H1 (cell line): ENCODE results near the gene GNB5. TPM values are rescaled to one million over a fixed set of nuclear protein-coding genes. Genes with fewer than 3 reads are reported as not detected.

Experiments
- CTCF ChIA-PET: fragments of 300-600 bp; sonication (Branson Sonifier 250); formaldehyde crosslinking; loops from one replicate; lab custom pipeline; 2021; ENCODE audit not compliant: partially characterized antibody; lab: Charles Lee
- POLR2A ChIA-PET: fragments of 300-600 bp; sonication (Branson Sonifier 250); formaldehyde crosslinking; loops from one replicate; lab custom pipeline; 2021; ENCODE audit warnings: inconsistent platforms; ENCODE audit not compliant: partially characterized antibody; lab: Charles Lee
- DNase-seq, 2 experiments: peaks; one replicate each; pipeline versions ENCODE4 v3.0.0 to v3.0.0-alpha.2; 2010 to 2022; ENCODE audit warnings: low spot score in 2 of 2, low read depth in 1 of 2, mixed read lengths in 1 of 2
- FAIRE-seq: peaks from 2 replicates; lab custom pipeline; 2011; peaks lifted over from hg19 to GRCh38; lab: Jason Lieb, UNC
- H2AFZ ChIP-seq: 2 replicates; pipeline ENCODE4 v1.8.1; 2012; ENCODE audit warnings: low read length, inconsistent platforms
- H2AK5ac ChIP-seq: 2 replicates; pipeline ENCODE4 v1.6.1; 2013; ENCODE audit warnings: low read depth, low read length
- H2BK120ac ChIP-seq: replicated peaks from 2 replicates; pipeline ENCODE3; 2013; ENCODE audit warnings: low read depth, low read length, inconsistent platforms
- H2BK12ac ChIP-seq: 2 replicates; pipeline ENCODE4 v1.6.1; 2013; ENCODE audit warnings: low read depth, low read length
- H2BK15ac ChIP-seq: 2 replicates; pipeline ENCODE4 v1.6.1; 2013; ENCODE audit warnings: low read length
- H2BK20ac ChIP-seq: 2 replicates; pipeline ENCODE4 v1.6.1; 2013; ENCODE audit warnings: low read length
- H2BK5ac ChIP-seq: 2 replicates; pipeline ENCODE4 v1.6.1; 2013; ENCODE audit warnings: low read depth, low read length
- H3K14ac ChIP-seq: 2 replicates; pipeline ENCODE4 v1.6.1; 2013; ENCODE audit warnings: inconsistent platforms; ENCODE audit not compliant: insufficient read length
- H3K18ac ChIP-seq: 2 replicates; pipeline ENCODE4 v1.6.1; 2013; ENCODE audit warnings: low read length; ENCODE audit errors: extremely low read depth
- H3K23ac ChIP-seq: 2 replicates; pipeline ENCODE4 v1.6.1; 2013; ENCODE audit warnings: inconsistent platforms; ENCODE audit not compliant: insufficient read length
- H3K23me2 ChIP-seq: 2 replicates; pipeline ENCODE4 v1.6.1; 2013; ENCODE audit warnings: low read depth, low read length
- H3K27ac ChIP-seq: 2 replicates; pipeline ENCODE4 v1.6.1; 2011; ENCODE audit warnings: low read depth, low read length, inconsistent platforms
- H3K27me3 ChIP-seq, 4 experiments: replicated peaks in 1 of 4; 1 replicate in 1 of 4; 2 replicates in 3 of 4; pipeline versions ENCODE4 v1.6.1 to v1.8.1; 2011 to 2013; ENCODE audit warnings: low read length in 3 of 4, mild to moderate bottlenecking in 3 of 4, inconsistent platforms in 2 of 4, mixed read lengths in 2 of 4, moderate library complexity in 1 of 4; ENCODE audit not compliant: control insufficient read depth in 3 of 4, insufficient read depth in 3 of 4; ENCODE audit errors: extremely low read depth in 1 of 4
- H3K36me3 ChIP-seq, 4 experiments: 2 replicates each; pipeline versions ENCODE4 v1.6.1 to v1.8.1; 2011 to 2013; ENCODE audit warnings: mild to moderate bottlenecking in 4 of 4, low read length in 3 of 4, moderate library complexity in 2 of 4, control low read depth in 1 of 4, inconsistent platforms in 1 of 4; ENCODE audit not compliant: insufficient read depth in 4 of 4, control insufficient read depth in 2 of 4
- H3K4ac ChIP-seq: replicated peaks from 2 replicates; pipeline ENCODE3; 2013; ENCODE audit warnings: low read length, low read depth, mixed read lengths, inconsistent platforms; ENCODE audit not compliant: insufficient read length
- H3K4me1 ChIP-seq, 4 experiments: replicated peaks in 1 of 4; 1 replicate in 1 of 4; 2 replicates in 3 of 4; pipeline versions ENCODE4 v1.6.1 to v1.8.1; 2011 to 2013; ENCODE audit warnings: low read length in 3 of 4, inconsistent platforms in 2 of 4, mixed read lengths in 1 of 4; ENCODE audit not compliant: insufficient read depth in 4 of 4, control insufficient read depth in 3 of 4
- H3K4me2 ChIP-seq, 2 experiments: 2 replicates each; pipeline versions ENCODE4 v1.6.1 to v1.8.1; 2011 to 2013; ENCODE audit warnings: low read depth in 2 of 2, low read length in 2 of 2, control low read depth in 1 of 2, inconsistent platforms in 1 of 2, mild to moderate bottlenecking in 1 of 2; ENCODE audit not compliant: insufficient read depth in 1 of 2
- H3K4me3 ChIP-seq, 4 experiments: fragments of 200-600, 300-600 bp in 1 of 4; sonication (generic), shearing (Covaris generic), sonication (Bioruptor Twin) in 1 of 4; 2 replicates each; pipeline versions ENCODE4 v1.5.1 to v1.8.1; 2011 to 2016; ENCODE audit warnings: low read length in 4 of 4, low read depth in 3 of 4, control low read depth in 2 of 4, inconsistent platforms in 2 of 4, mild to moderate bottlenecking in 2 of 4, mixed read lengths in 1 of 4, moderate library complexity in 1 of 4; ENCODE audit not compliant: insufficient read depth in 2 of 4; ENCODE audit errors: extremely low read depth in 1 of 4
- H3K56ac ChIP-seq: replicated peaks from 2 replicates; pipeline ENCODE3; 2013; ENCODE audit warnings: low read depth, mild to moderate bottlenecking, mixed read lengths, low read length, inconsistent platforms; ENCODE audit not compliant: insufficient read length
- H3K79me1 ChIP-seq: 2 replicates; pipeline ENCODE4 v1.6.1; 2013; ENCODE audit warnings: low read depth, low read length, control low read depth
- H3K79me2 ChIP-seq, 2 experiments: 2 replicates each; pipeline versions ENCODE4 v1.6.1 to v1.8.1; 2012 to 2013; ENCODE audit warnings: low read length in 2 of 2, mild to moderate bottlenecking in 2 of 2, inconsistent platforms in 1 of 2; ENCODE audit not compliant: insufficient read depth in 2 of 2, control insufficient read depth in 1 of 2
- H3K9ac ChIP-seq, 4 experiments: replicated peaks in 1 of 4; 1 replicate in 1 of 4; 2 replicates in 3 of 4; pipeline versions ENCODE4 v1.6.1 to v1.8.1; 2011 to 2013; ENCODE audit warnings: low read depth in 3 of 4, low read length in 3 of 4, control low read depth in 2 of 4, mild to moderate bottlenecking in 2 of 4, moderate library complexity in 2 of 4, inconsistent platforms in 1 of 4; ENCODE audit errors: extremely low read depth in 1 of 4
- H3K9me3 ChIP-seq, 2 experiments: 2 replicates each; pipeline versions ENCODE4 v1.6.1 to v1.8.1; 2012 to 2013; ENCODE audit warnings: mild to moderate bottlenecking in 2 of 2, moderate library complexity in 2 of 2, control low read depth in 1 of 2, inconsistent platforms in 1 of 2, low read depth in 1 of 2, low read length in 1 of 2, mixed read lengths in 1 of 2; ENCODE audit not compliant: insufficient read depth in 2 of 2
- H4K20me1 ChIP-seq, 2 experiments: replicated peaks in 1 of 2; 2 replicates each; pipeline versions ENCODE3 to v1.8.1; 2011 to 2013; ENCODE audit warnings: inconsistent platforms in 2 of 2, low read length in 2 of 2, mild to moderate bottlenecking in 1 of 2; ENCODE audit not compliant: insufficient read depth in 2 of 2, control insufficient read depth in 1 of 2
- H4K5ac ChIP-seq: 2 replicates; pipeline ENCODE4 v1.6.1; 2013; ENCODE audit warnings: low read length, low read depth, mixed read lengths, inconsistent platforms; ENCODE audit not compliant: insufficient read length
- H4K8ac ChIP-seq: 2 replicates; pipeline ENCODE4 v1.8.0; 2013; ENCODE audit warnings: mild to moderate bottlenecking, moderate library complexity, low read length, inconsistent platforms; ENCODE audit not compliant: insufficient read depth; ENCODE audit errors: extremely low read depth
- H4K91ac ChIP-seq: replicated peaks from 2 replicates; pipeline ENCODE3; 2013; ENCODE audit warnings: low read length, mixed read lengths, inconsistent platforms; ENCODE audit not compliant: insufficient read length
- CEBPB ChIP-seq: IDR thresholded peaks from 2 replicates; pipeline ENCODE4 v1.6.1; 2012; ENCODE audit warnings: low read depth, low read length
- CHD1 ChIP-seq: IDR thresholded peaks from 2 replicates; pipeline ENCODE4 v1.6.1; 2012; ENCODE audit warnings: low read depth, low read length, improper control_type of control experiment
- WGBS, 2 experiments: shearing (Covaris generic) in 1 of 2; methylation state at CpG; one replicate each; pipeline versions ENCODE4 v1.1.6 to v1.1.7; 2013 to 2015; ENCODE audit warnings: low lambda C conversion rate in 2 of 2, mixed read lengths in 2 of 2, inconsistent platforms in 1 of 2, low coverage in 1 of 2, missing lambda C conversion rate in 1 of 2; ENCODE audit not compliant: insufficient replicate concordance in 2 of 2, insufficient coverage in 1 of 2, insufficient read length in 1 of 2; ENCODE audit errors: extremely low coverage in 1 of 2, missing lambda C conversion rate in 1 of 2; 5-methylcytosine and 5-hydroxymethylcytosine counted together
- polyA plus RNA-seq, 7 experiments: library from polyadenylated mRNA; depleted of rRNA in 3 of 7; stranded (reverse) in 5 of 7; unstranded in 2 of 7; fragments of >200 nt in 5 of 7; fragments of 200-250 nt in 2 of 7; gene quantifications; 1 replicate in 5 of 7; 2 replicates in 1 of 7; 4 replicates in 1 of 7; pipeline versions ENCODE4 v1.2.1 to v1.2.3, GENCODE V29; 2011 to 2013; ENCODE audit warnings: missing spikeins in 2 of 7, mixed read lengths in 2 of 7
- total RNA-seq: library from RNA; stranded (reverse); fragmentation: NEBNext Ultra II Directional; extraction: Animal tissue kit (Norgen Biotek cat#: 25700); gene quantifications from 2 replicates; pipeline ENCODE4 v1.2.1, GENCODE V29; 2021

The GNB5 gene
- total and polyA plus RNA-seq, 2 of the 8 experiments (the other 6 are each of a cell fraction or from before 2014, with no cell fraction given) = 21.7 to 42.5 TPM

GRCh38 chr15:52115598-52116427 lies 75.4 kb downstream of the GNB5 start:
- peaks cover 0 to 14% (median 6%) of the 10 kb centered on the region in 4 experiments; a peak in 5 of 7 replicates for H3K27me3 ChIP-seq

More at GRCh38 chr15:52115598-52116427, 75.4 kb downstream of the GNB5 start:
- no peak overlapping the region for H3K27ac ChIP-seq
- no peaks in the 10 kb centered on the region; the same call in 1 of the 2 replicates for H3K23me2 ChIP-seq
- no peak overlapping the region for H3K23ac ChIP-seq
- no peak overlapping the region for H3K18ac ChIP-seq
- no peak overlapping the region for H3K4me3 ChIP-seq
- H2BK5ac ChIP-seq = no peak overlapping the region
- no peak overlapping the region for H2BK120ac ChIP-seq
- H3K14ac ChIP-seq = no peak overlapping the region
- no peak overlapping the region for H2BK20ac ChIP-seq
- TF ChIP-seq CEBPB = 0 out of 2 replicates have a peak, but pooled peaks have one; percentile 7
- no peak for TF ChIP-seq CHD1
- H2AK5ac ChIP-seq = no peak overlapping the region
- H3K4me1 ChIP-seq = peaks cover 0 to 2% (median 0%) of the 10 kb centered on the region in 4 experiments; a peak in 2 of 7 replicates
- H3K4me2 ChIP-seq = no peak overlapping the region
- H3K79me2 ChIP-seq = no peaks in the 10 kb centered on the region
- H3K4ac ChIP-seq = no peak overlapping the region
- H4K20me1 ChIP-seq = no peaks in the 10 kb centered on the region
- CTCF ChIA-PET = interaction anchor here (0.5 to 1.8 kb wide), 3 partner anchors 11 to 75 kb away, joined by 3 to 4 read pairs (median 4); no protein-coding TSS in a partner anchor
- no peak overlapping the region for H4K5ac ChIP-seq
- no peaks in the 10 kb centered on the region for H3K79me1 ChIP-seq
- no peak overlapping the region for H4K8ac ChIP-seq
- FAIRE-seq (peak; percentile 7), DNase-seq (no peak)
- no peaks in the 10 kb centered on the region; a peak in 1 of 4 replicates for H3K9me3 ChIP-seq
- no peak overlapping the region for H3K9ac ChIP-seq
- H2BK12ac ChIP-seq = no peak overlapping the region
- WGBS, 2 experiments = 92% methylated on average over 9 of the region's 9 CpGs; no CpG with 5 or more reads in 1 of the 2 experiments
- POLR2A ChIA-PET = interaction anchor here (0.9 kb wide), 1 partner anchor 15 kb away, joined by 3 read pairs; no protein-coding TSS in a partner anchor
- no peak overlapping the region for H2BK15ac ChIP-seq
- no peak overlapping the region for H3K56ac ChIP-seq
- no peaks in the 10 kb centered on the region for H3K36me3 ChIP-seq
- no peak overlapping the region for H4K91ac ChIP-seq
- H2AFZ ChIP-seq = no peak overlapping the region
